Mucosa of rectum (tissue), 2 donors: ENCODE measurements around the gene CAMK1D.

Experiments used
- H3K27ac ChIP-seq, 2 donors: one replicate each; pipeline ENCODE4 v1.7.0; 2013; ENCODE audit warnings: inconsistent platforms in 2 of 2, low read depth in 2 of 2, low read length in 2 of 2
- H3K27me3 ChIP-seq, 2 donors: one replicate each; pipeline ENCODE4 v1.7.0; 2013; ENCODE audit warnings: low read length in 2 of 2; ENCODE audit not compliant: control insufficient read depth in 2 of 2, insufficient read depth in 2 of 2
- H3K36me3 ChIP-seq, 2 donors: one replicate each; pipeline ENCODE4 v1.7.0; 2013; ENCODE audit warnings: low read length in 2 of 2; ENCODE audit not compliant: control insufficient read depth in 2 of 2, insufficient read depth in 2 of 2
- H3K4me1 ChIP-seq, 2 donors: one replicate each; pipeline ENCODE4 v1.7.0; 2013; ENCODE audit warnings: low read length in 2 of 2, mild to moderate bottlenecking in 1 of 2; ENCODE audit not compliant: control insufficient read depth in 2 of 2, insufficient read depth in 2 of 2
- H3K4me3 ChIP-seq, 2 donors: one replicate each; pipeline ENCODE4 v1.7.0; 2013; ENCODE audit warnings: low read length in 2 of 2
- H3K9ac ChIP-seq, 2 donors: one replicate each; pipeline ENCODE4 v1.7.0; 2013; ENCODE audit warnings: low read length in 2 of 2, low read depth in 1 of 2, mild to moderate bottlenecking in 1 of 2
- H3K9me3 ChIP-seq, 2 donors: one replicate each; pipeline ENCODE4 v1.7.0; 2013; ENCODE audit warnings: low read length in 2 of 2; ENCODE audit not compliant: control insufficient read depth in 2 of 2
- donor health status: healthy.
- donor health status: Normal muscosa, but diverticular disease.

Gene CAMK1D

GRCh38 chr10:12690525-12691126, 341.3 kb downstream of the CAMK1D start:
- H3K27ac ChIP-seq: no peak overlapping the region
- no peaks in the 10 kb centered on the region for H3K4me1 ChIP-seq
- peaks cover 0 to 3% of the 10 kb centered on the region in 2 donors for H3K36me3 ChIP-seq
- H3K27me3 ChIP-seq: no peaks in the 10 kb centered on the region
- H3K4me3 ChIP-seq: no peak overlapping the region
- H3K9me3 ChIP-seq: no peaks in the 10 kb centered on the region
- H3K9ac ChIP-seq: no peak overlapping the region

- no peaks in the 10 kb centered on the region for H3K9me3 ChIP-seq
- H3K36me3 ChIP-seq: no peaks in the 10 kb centered on the region
- no peaks in the 10 kb centered on the region for H3K27me3 ChIP-seq
- no peak overlapping the region for H3K9ac ChIP-seq
- H3K4me3 ChIP-seq: no peak overlapping the region
- no peaks in the 10 kb centered on the region for H3K4me1 ChIP-seq
- no peak overlapping the region for H3K27ac ChIP-seq
Observed at GRCh38 chr10:12691596-12691995, 342.2 kb downstream of the CAMK1D start.

GRCh38 chr10:12697764-12698163, 348.4 kb downstream of the CAMK1D start:
- Histone ChIP-seq H3K27ac (no peak overlapping the region), H3K36me3 (no peaks in the 10 kb centered on the region), H3K9me3 (no peaks in the 10 kb centered on the region), H3K27me3 (no peaks in the 10 kb centered on the region), H3K4me1 (peaks cover 10 to 12% of the 10 kb centered on the region in 2 donors), H3K9ac (no peak overlapping the region), H3K4me3 (no peak overlapping the region)

GRCh38 chr10:12699258-12699700, 349.9 kb downstream of the CAMK1D start:
- Histone ChIP-seq H3K9me3 (no peaks in the 10 kb centered on the region), H3K9ac (peak overlapping the region; percentile 3 to 20), H3K27ac (peak overlapping the region; percentile 75 to 82)

GRCh38 chr10:12699781-12700556, 350.6 kb downstream of the CAMK1D start:
- H3K4me3 ChIP-seq: no peak overlapping the region
- H3K9me3 ChIP-seq: no peaks in the 10 kb centered on the region
- no peaks in the 10 kb centered on the region for H3K27me3 ChIP-seq
- H3K9ac ChIP-seq: no peak overlapping the region
- no peaks in the 10 kb centered on the region for H3K36me3 ChIP-seq
- peaks cover 10 to 12% of the 10 kb centered on the region in 2 donors for H3K4me1 ChIP-seq
- H3K27ac ChIP-seq: peak overlapping the region; percentile 75 to 82

More at GRCh38 chr10:12699258-12699700, 349.9 kb downstream of the CAMK1D start:
- no peaks in the 10 kb centered on the region for H3K27me3 ChIP-seq
- peak overlapping the region; percentile 4 to 33 for H3K4me3 ChIP-seq
- peaks cover 10 to 12% of the 10 kb centered on the region in 2 donors for H3K4me1 ChIP-seq
- no peaks in the 10 kb centered on the region for H3K36me3 ChIP-seq

GRCh38 chr10:12700557-12700874, 351.2 kb downstream of the CAMK1D start:
- H3K9ac ChIP-seq: no peak overlapping the region
- H3K9me3 ChIP-seq: no peaks in the 10 kb centered on the region
- H3K36me3 ChIP-seq: no peaks in the 10 kb centered on the region
- H3K27me3 ChIP-seq: no peaks in the 10 kb centered on the region
- peaks cover 10 to 12% of the 10 kb centered on the region in 2 donors for H3K4me1 ChIP-seq
- no peak overlapping the region for H3K4me3 ChIP-seq
- H3K27ac ChIP-seq: no peak overlapping the region

DNA sequence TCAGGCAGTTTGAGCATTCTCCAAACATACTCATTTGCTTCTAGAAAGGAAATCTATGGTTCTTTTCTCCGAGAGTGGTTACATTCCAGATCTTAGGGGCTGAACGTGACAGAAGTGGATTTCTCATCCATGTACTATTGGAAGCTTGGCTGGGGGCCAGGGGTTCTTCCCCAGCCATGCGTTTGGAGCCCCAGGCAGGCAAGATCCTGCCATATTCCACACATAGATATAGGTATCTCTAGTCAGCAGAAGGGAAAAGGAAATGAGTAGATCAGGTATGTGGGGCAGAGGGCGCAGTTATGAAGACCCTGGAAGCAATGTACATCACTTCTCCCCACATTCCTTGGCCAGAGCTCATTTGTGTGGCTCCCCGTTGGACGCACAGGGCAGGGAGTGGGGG, 352.3 kb downstream of the CAMK1D start:
- Histone ChIP-seq H3K36me3 (no peaks in the 10 kb centered on the region), H3K4me3 (no peak overlapping the region), H3K9ac (no peak overlapping the region), H3K4me1 (peaks cover 11 to 12% of the 10 kb centered on the region in 2 donors), H3K27me3 (no peaks in the 10 kb centered on the region), H3K9me3 (no peaks in the 10 kb centered on the region), H3K27ac (no peak overlapping the region)

- H3K4me1 ChIP-seq: peaks cover 12 to 16% of the 10 kb centered on the region in 2 donors
- no peaks in the 10 kb centered on the region for H3K9me3 ChIP-seq
- H3K36me3 ChIP-seq: no peaks in the 10 kb centered on the region
- H3K27me3 ChIP-seq: no peaks in the 10 kb centered on the region
- no peak overlapping the region for H3K4me3 ChIP-seq
- no peak overlapping the region for H3K27ac ChIP-seq
- no peak overlapping the region for H3K9ac ChIP-seq
Observed at GRCh38 chr10:12702215-12702770, 352.9 kb downstream of the CAMK1D start.

GRCh38 chr10:12703126-12703525, 353.8 kb downstream of the CAMK1D start:
- Histone ChIP-seq H3K9ac (no peak overlapping the region), H3K36me3 (no peaks in the 10 kb centered on the region), H3K9me3 (no peaks in the 10 kb centered on the region), H3K4me1 (peaks cover 16 to 19% of the 10 kb centered on the region in 2 donors), H3K27me3 (no peaks in the 10 kb centered on the region), H3K4me3 (no peak overlapping the region), H3K27ac (no peak overlapping the region)

DNA sequence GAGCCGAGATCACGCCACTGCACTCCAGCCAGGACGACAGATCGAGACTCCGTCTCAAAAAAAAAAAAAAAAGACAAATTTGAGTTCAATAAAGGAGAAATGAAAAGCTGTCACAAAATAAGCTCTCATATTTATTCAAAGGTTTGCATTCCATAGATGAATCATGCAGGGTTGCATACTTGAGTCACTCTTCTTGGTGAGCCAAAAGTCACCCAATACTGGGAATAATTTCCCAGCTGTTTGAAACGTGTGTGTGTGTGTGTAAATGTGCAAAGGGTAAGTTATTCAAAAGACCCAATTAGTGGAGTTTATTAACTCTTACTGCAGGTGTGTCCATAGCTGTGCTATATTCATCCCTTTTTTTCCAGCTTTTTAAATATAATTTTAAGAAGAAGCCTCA, 354.5 kb downstream of the CAMK1D start:
- H3K36me3 ChIP-seq: no peaks in the 10 kb centered on the region
- H3K9me3 ChIP-seq: no peaks in the 10 kb centered on the region
- peaks cover 19 to 22% of the 10 kb centered on the region in 2 donors for H3K4me1 ChIP-seq
- H3K9ac ChIP-seq: no peak overlapping the region
- no peaks in the 10 kb centered on the region for H3K27me3 ChIP-seq
- H3K27ac ChIP-seq: no peak overlapping the region
- no peak overlapping the region for H3K4me3 ChIP-seq
